ENCODE results near the gene ABHD10.
A peak's percentile ranks its signal among the peaks of the same experiment; 100 is the strongest.

The ABHD10 gene

GRCh38 chr3:111998636-111999483 is 20.0 kb downstream of the ABHD10 start, which contains the start of gene TAGLN3:
Gene TAGLN3, plus strand, starts transcription at chr3:111998922. Its CDS starts 501 bp downstream, at chr3:111999423.
- DNase-seq (ENCODE audit: low read depth): no peak
- H3K4me3 ChIP-seq (replicated peaks; ENCODE audit: low read depth, low read length): peak within 1 kb of the TSS; percentile 44
- no peak for TF ChIP-seq CTCF (IDR thresholded peaks at IDR 0.05; ENCODE audit: low read length, missing control alignments)

GRCh38 chr3:111999484-112000324 is 20.9 kb downstream of the ABHD10 start:
- H3K4me3 ChIP-seq (replicated peaks; ENCODE audit: low read depth, low read length): peak overlapping the region; percentile 44
- no peak for TF ChIP-seq CTCF (IDR thresholded peaks at IDR 0.05; ENCODE audit: low read length, missing control alignments)
- DNase-seq (ENCODE audit: low read depth): no peak

- no peak for DNase-seq (ENCODE audit: low read depth)
- TF ChIP-seq CTCF (IDR thresholded peaks at IDR 0.05; ENCODE audit: low read length, missing control alignments): no peak
- no peak overlapping the region for H3K4me3 ChIP-seq (replicated peaks; ENCODE audit: low read depth, low read length)
These were observed 21.5 kb downstream of the ABHD10 start for GRCh38 chr3:112000367-112000771.

- no peak for DNase-seq (ENCODE audit: low read depth)
- no peak overlapping the region for H3K4me3 ChIP-seq (replicated peaks; ENCODE audit: low read depth, low read length)
- TF ChIP-seq CTCF (IDR thresholded peaks at IDR 0.05; ENCODE audit: low read length, missing control alignments): no peak
These were observed 22.1 kb downstream of the ABHD10 start for GRCh38 chr3:112000966-112001365.

GRCh38 chr3:112001526-112001925 is 22.7 kb downstream of the ABHD10 start:
- DNase-seq (ENCODE audit: low read depth): no peak
- no peak overlapping the region for H3K4me3 ChIP-seq (replicated peaks; ENCODE audit: low read depth, low read length)
- no peak for TF ChIP-seq CTCF (IDR thresholded peaks at IDR 0.05; ENCODE audit: low read length, missing control alignments)

- no peak for TF ChIP-seq CTCF (IDR thresholded peaks at IDR 0.05; ENCODE audit: low read length, missing control alignments)
- DNase-seq (ENCODE audit: low read depth): no peak
- no peak overlapping the region for H3K4me3 ChIP-seq (replicated peaks; ENCODE audit: low read depth, low read length)
These were observed 23.5 kb downstream of the ABHD10 start for GRCh38 chr3:112002096-112002971.
